Measurements from ENCODE around the gene ATG7.

GRCh38 chr3:11379824-11380701 is 107.9 kb downstream of the ATG7 start:
- no peak for TF ChIP-seq ZFP30 (CRISPR knock-in tag; IDR thresholded peaks at IDR 0.05)
- no peak for TF ChIP-seq PATZ1 (CRISPR knock-in tag; IDR thresholded peaks at IDR 0.05; ENCODE audit: borderline replicate concordance)
- TF ChIP-seq TSHZ2 (CRISPR knock-in tag; IDR thresholded peaks at IDR 0.05), result no peak
- no peak for TF ChIP-seq ZC3H10 (CRISPR knock-in tag; IDR thresholded peaks at IDR 0.05)
- no peak for TF ChIP-seq SNAI2 (CRISPR knock-in tag; IDR thresholded peaks at IDR 0.05)
- TF ChIP-seq CSRNP3 (CRISPR knock-in tag; IDR thresholded peaks at IDR 0.05), result no peak
- no peak for TF ChIP-seq RARB (CRISPR knock-in tag; IDR thresholded peaks at IDR 0.05)
- no peak for TF ChIP-seq ZNF8 (CRISPR knock-in tag; IDR thresholded peaks at IDR 0.05)
- TF ChIP-seq POU6F1 (CRISPR knock-in tag; IDR thresholded peaks at IDR 0.05; ENCODE audit: borderline replicate concordance, low read depth), result no peak
- TF ChIP-seq ZNF70 (CRISPR knock-in tag; IDR thresholded peaks at IDR 0.05), result no peak
- no peak for TF ChIP-seq ARNTL (CRISPR knock-in tag; IDR thresholded peaks at IDR 0.05; ENCODE audit: borderline replicate concordance, low read depth)
- TF ChIP-seq TCF4 (CRISPR knock-in tag; IDR thresholded peaks at IDR 0.05; ENCODE audit: borderline replicate concordance), result no peak
- no peak for TF ChIP-seq ISL1 (CRISPR knock-in tag; IDR thresholded peaks at IDR 0.05)
- TF ChIP-seq CSDC2 (CRISPR knock-in tag; IDR thresholded peaks at IDR 0.05), result no peak
